ENCODE measurements around the gene NPDC1. TPM values are rescaled to one million over a fixed set of nuclear protein-coding genes. Genes with fewer than 3 reads are reported as not detected.

The NPDC1 gene
- total and polyA plus RNA-seq, 2 experiments from 2014 or later, result 43.1 to 121 TPM

- no peaks in the 10 kb centered on the region for H3K9me3 ChIP-seq (ENCODE audit: low read depth)
- no peaks in the 10 kb centered on the region for H3K9me2 ChIP-seq (ENCODE audit: insufficient read depth)
- H3K27me3 ChIP-seq (replicated peaks; ENCODE audit: insufficient read depth), result no peaks in the 10 kb centered on the region
- 85 to 90% methylated on average over 17 of the region's 17 CpGs for WGBS, 2 experiments (ENCODE audit: low coverage in 1 of 2, low lambda C conversion rate in 2 of 2, missing lambda C conversion rate in 2 of 2)
- no peaks in the 10 kb centered on the region for H3K36me3 ChIP-seq (ENCODE audit: low read depth)
- no peaks in the 10 kb centered on the region for H3K4me1 ChIP-seq (ENCODE audit: insufficient read depth)
- H3F3A ChIP-seq (ENCODE audit: insufficient read depth), result no peaks in the 10 kb centered on the region
- H3K4me2 ChIP-seq (ENCODE audit: unreplicated experiment), result no peak overlapping the region
- no peaks in the 10 kb centered on the region for H3K79me2 ChIP-seq (ENCODE audit: insufficient read depth)
- H2AFZ ChIP-seq, result no peak overlapping the region
- TF ChIP-seq EZH2phosphoT487 (IDR thresholded peaks at IDR 0.05; ENCODE audit: insufficient read depth, low read depth) (no peak), EZH2 (IDR thresholded peaks at IDR 0.05; ENCODE audit: insufficient read depth, poor library complexity, severe bottlenecking) (no peak)
- no peak overlapping the region for H3K4me3 ChIP-seq
- H4K20me1 ChIP-seq (ENCODE audit: insufficient read depth), result no peaks in the 10 kb centered on the region
- no peak overlapping the region for H3K9ac ChIP-seq
- in situ Hi-C loops (cut with MboI), result no loop called here
- H3K27ac ChIP-seq, result no peak overlapping the region
- no peak for DNase-seq
Measured at GRCh38 chr9:137068539-137069507, 22.8 kb upstream of the NPDC1 start.

DNA sequence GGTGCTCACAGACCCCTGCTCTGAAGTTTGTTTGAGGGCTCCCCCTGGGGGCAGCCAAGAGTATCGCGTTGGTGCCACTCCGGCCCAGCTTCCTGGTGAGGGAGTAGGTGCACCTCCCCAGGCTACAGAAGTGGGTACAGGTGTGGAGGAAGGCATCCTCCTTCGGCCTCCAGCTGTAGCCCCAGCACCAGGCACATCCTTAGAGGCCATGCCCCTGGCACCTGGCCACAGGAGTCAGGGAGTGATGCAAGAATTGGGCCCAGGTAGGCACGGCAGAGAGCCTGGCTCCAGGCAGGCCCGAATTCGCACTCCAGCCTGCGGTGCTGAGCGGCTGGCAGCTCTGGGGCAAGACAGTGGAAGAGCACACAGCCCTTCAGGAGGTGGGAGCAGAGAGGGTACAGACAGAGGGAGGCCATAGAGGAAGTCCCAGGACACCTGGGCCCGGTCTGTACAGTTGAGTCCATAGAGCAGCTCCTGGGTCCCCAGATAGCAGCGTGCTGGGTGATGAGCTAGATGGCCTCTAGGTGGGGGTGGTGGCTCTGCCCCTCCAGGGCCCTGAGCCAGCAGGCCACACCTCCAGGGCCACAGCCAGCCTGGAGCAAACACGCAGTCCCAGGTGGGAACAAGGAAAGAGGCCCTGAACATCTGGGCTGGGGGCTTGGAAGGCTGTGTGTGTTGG, 22.0 kb upstream of the NPDC1 start:
- Histone ChIP-seq H3K79me2 (ENCODE audit: insufficient read depth) (no peaks in the 10 kb centered on the region), H3K4me3 (no peak overlapping the region), H3K9ac (no peak overlapping the region), H4K20me1 (ENCODE audit: insufficient read depth) (no peaks in the 10 kb centered on the region), H3K9me3 (ENCODE audit: low read depth) (no peaks in the 10 kb centered on the region), H3K27me3 (replicated peaks; ENCODE audit: insufficient read depth) (no peaks in the 10 kb centered on the region), H3K4me1 (ENCODE audit: insufficient read depth) (no peaks in the 10 kb centered on the region), H3K27ac (no peak overlapping the region), H3K4me2 (ENCODE audit: unreplicated experiment) (no peak overlapping the region), H3K36me3 (ENCODE audit: low read depth) (no peaks in the 10 kb centered on the region), H3K9me2 (ENCODE audit: insufficient read depth) (no peaks in the 10 kb centered on the region), H2AFZ (no peak overlapping the region), H3F3A (ENCODE audit: insufficient read depth) (no peaks in the 10 kb centered on the region)
- peak; percentile 82 for DNase-seq
- 51 to 52% methylated on average over 12 of the region's 12 CpGs for WGBS, 2 experiments (ENCODE audit: low coverage in 1 of 2, low lambda C conversion rate in 2 of 2, missing lambda C conversion rate in 2 of 2)
- in situ Hi-C loops (cut with MboI), result no loop called here
- no peak for TF ChIP-seq EZH2phosphoT487 (IDR thresholded peaks at IDR 0.05; ENCODE audit: insufficient read depth, low read depth)
- TF ChIP-seq EZH2 (IDR thresholded peaks at IDR 0.05; ENCODE audit: insufficient read depth, poor library complexity, severe bottlenecking), result no peak

DNA sequence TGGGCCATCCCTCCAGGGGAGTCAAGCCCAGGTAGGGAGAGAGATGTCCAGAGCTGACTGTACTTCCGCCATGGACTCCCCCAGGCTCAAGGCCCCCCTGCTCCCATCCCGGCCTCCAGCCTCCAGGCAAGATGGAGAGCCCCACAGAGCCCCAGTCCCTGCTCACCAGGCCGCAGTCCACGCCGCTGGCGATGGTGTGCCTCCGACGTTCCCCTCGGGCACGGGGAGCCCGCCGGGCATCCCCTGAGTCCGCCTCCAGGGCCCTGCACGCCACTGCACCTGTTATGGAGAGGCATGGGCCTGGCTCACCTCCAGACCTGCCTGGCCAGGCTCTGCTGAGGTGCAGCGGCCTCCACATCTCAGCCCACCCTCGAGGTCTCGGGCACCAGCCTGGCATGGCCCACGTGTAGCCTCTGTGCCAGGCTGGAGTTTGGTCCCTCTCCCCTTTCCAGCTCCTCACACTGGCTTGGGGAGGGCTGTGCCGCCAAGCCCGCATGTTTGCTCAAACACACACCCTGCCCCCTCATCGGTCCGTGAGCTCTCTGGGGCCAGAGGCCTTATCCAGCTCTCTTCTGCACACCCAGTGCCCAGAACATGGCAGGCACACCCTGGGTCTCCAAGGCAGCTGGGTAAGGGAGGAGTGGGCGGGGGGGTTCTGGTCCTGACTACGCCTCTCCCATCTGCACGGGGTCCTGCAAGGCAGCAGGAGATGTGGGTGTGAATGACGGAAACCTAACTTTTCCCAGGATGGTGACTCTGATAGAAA, 20.3 kb upstream of the NPDC1 start:
- no peaks in the 10 kb centered on the region for H3K4me1 ChIP-seq (ENCODE audit: insufficient read depth)

DNA sequence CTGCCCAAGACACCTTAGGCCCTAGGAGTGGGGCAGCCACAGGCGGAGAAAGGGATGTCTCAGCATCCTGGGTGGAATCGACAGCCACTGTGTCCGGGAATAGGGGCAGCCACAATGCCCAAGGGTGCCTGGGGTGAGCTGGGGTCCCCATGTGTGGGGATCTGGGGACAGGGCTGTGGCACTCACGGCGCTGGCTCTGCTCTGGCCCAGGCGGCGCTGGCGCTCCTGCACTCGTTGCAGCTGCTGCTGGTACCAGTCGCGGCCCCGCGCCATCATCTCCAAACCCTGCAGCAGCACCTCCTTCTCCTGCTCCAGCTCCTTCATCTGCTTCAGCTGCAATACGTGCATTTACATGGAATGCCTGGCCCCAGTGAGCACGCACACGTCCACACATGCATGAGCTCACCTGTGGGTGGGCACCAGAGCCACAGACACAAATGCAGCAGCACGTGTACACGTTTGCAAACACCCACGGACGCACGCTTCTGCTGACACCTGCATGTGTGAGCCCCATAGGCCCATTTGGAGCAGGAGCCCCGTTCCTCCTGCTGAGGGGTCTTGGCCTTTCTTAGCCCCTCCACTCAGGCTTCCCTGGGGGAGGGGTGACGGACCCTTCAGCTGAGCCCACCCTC, 19.5 kb upstream of the NPDC1 start:
- Histone ChIP-seq H3K9me2 (ENCODE audit: insufficient read depth) (no peaks in the 10 kb centered on the region), H3K9me3 (ENCODE audit: low read depth) (no peaks in the 10 kb centered on the region), H3F3A (ENCODE audit: insufficient read depth) (no peaks in the 10 kb centered on the region), H4K20me1 (ENCODE audit: insufficient read depth) (no peaks in the 10 kb centered on the region), H2AFZ (no peak overlapping the region), H3K4me3 (no peak overlapping the region), H3K79me2 (ENCODE audit: insufficient read depth) (no peaks in the 10 kb centered on the region), H3K4me2 (ENCODE audit: unreplicated experiment) (no peak overlapping the region), H3K27me3 (replicated peaks; ENCODE audit: insufficient read depth) (no peaks in the 10 kb centered on the region), H3K27ac (no peak overlapping the region), H3K9ac (no peak overlapping the region), H3K36me3 (ENCODE audit: low read depth) (no peaks in the 10 kb centered on the region), H3K4me1 (ENCODE audit: insufficient read depth) (no peaks in the 10 kb centered on the region)
- WGBS, 2 experiments (ENCODE audit: low coverage in 1 of 2, low lambda C conversion rate in 2 of 2, missing lambda C conversion rate in 2 of 2), result 79 to 83% methylated on average over 23 of the region's 23 CpGs
- in situ Hi-C loops (cut with MboI), result no loop called here
- no peak for DNase-seq
- TF ChIP-seq EZH2phosphoT487 (IDR thresholded peaks at IDR 0.05; ENCODE audit: insufficient read depth, low read depth) (no peak), EZH2 (IDR thresholded peaks at IDR 0.05; ENCODE audit: insufficient read depth, poor library complexity, severe bottlenecking) (no peak)

More for the DNA sequence above, 20.3 kb upstream of the NPDC1 start:
- Histone ChIP-seq H4K20me1 (ENCODE audit: insufficient read depth) (no peaks in the 10 kb centered on the region), H3K9me3 (ENCODE audit: low read depth) (no peaks in the 10 kb centered on the region), H3K4me2 (ENCODE audit: unreplicated experiment) (no peak overlapping the region), H3K27me3 (replicated peaks; ENCODE audit: insufficient read depth) (no peaks in the 10 kb centered on the region), H3K4me3 (no peak overlapping the region), H3K27ac (no peak overlapping the region), H3K36me3 (ENCODE audit: low read depth) (no peaks in the 10 kb centered on the region), H2AFZ (no peak overlapping the region), H3K79me2 (ENCODE audit: insufficient read depth) (no peaks in the 10 kb centered on the region), H3K9me2 (ENCODE audit: insufficient read depth) (no peaks in the 10 kb centered on the region), H3F3A (ENCODE audit: insufficient read depth) (no peaks in the 10 kb centered on the region), H3K9ac (no peak overlapping the region)
- no peak for TF ChIP-seq EZH2phosphoT487 (IDR thresholded peaks at IDR 0.05; ENCODE audit: insufficient read depth, low read depth)
- TF ChIP-seq EZH2 (IDR thresholded peaks at IDR 0.05; ENCODE audit: insufficient read depth, poor library complexity, severe bottlenecking), result no peak
- in situ Hi-C loops (cut with MboI), result no loop called here
- 86 to 88% methylated on average over 18 to 26 of the region's 26 CpGs for WGBS, 2 experiments (ENCODE audit: low coverage in 1 of 2, low lambda C conversion rate in 2 of 2, missing lambda C conversion rate in 2 of 2)
- DNase-seq, result no peak
